ENCODE results near the gene NFAM1. TPM values are rescaled to one million over a fixed set of nuclear protein-coding genes. Genes with fewer than 3 reads are reported as not detected.

Gene NFAM1
- total and polyA plus RNA-seq, 2 experiments from 2014 or later: 0.53 to 1.0 TPM

GRCh38 chr22:42430528-42431125 lies 1.6 kb downstream of the NFAM1 start:
- H3K9me3 ChIP-seq (ENCODE audit: low read depth): no peaks in the 10 kb centered on the region
- no peak for DNase-seq (ENCODE audit: low spot score)
- no peaks in the 10 kb centered on the region for H3K36me3 ChIP-seq (replicated peaks; ENCODE audit: insufficient read depth, low read depth)
- H3K4me1 ChIP-seq (ENCODE audit: insufficient read depth): peaks cover 28% of the 10 kb centered on the region
- no peaks in the 10 kb centered on the region for H4K20me1 ChIP-seq (ENCODE audit: insufficient read depth, poor library complexity, severe bottlenecking)
- no peaks in the 10 kb centered on the region for H3K79me2 ChIP-seq
- peak overlapping the region; percentile 51 for H3K4me2 ChIP-seq
- H3K9me2 ChIP-seq (replicated peaks; ENCODE audit: insufficient read depth): no peaks in the 10 kb centered on the region
- WGBS (ENCODE audit: low lambda C conversion rate, missing lambda C conversion rate): 65% methylated on average over 9 of the region's 9 CpGs
- H2AFZ ChIP-seq: no peak overlapping the region
- TF ChIP-seq EZH2phosphoT487 (IDR thresholded peaks at IDR 0.05; ENCODE audit: low read depth, severe bottlenecking, unreplicated experiment): no peak
- TF ChIP-seq CTCF (IDR thresholded peaks at IDR 0.05; ENCODE audit: poor library complexity): no peak
- no peak for TF ChIP-seq EZH2 (IDR thresholded peaks at IDR 0.05; ENCODE audit: borderline replicate concordance)
- no peak overlapping the region for H3K4me3 ChIP-seq
- H3K27me3 ChIP-seq: no peaks in the 10 kb centered on the region
- no peak overlapping the region for H3K27ac ChIP-seq

GRCh38 chr22:42428760-42429159 lies 3.4 kb downstream of the NFAM1 start:
- H3K9me3 ChIP-seq (ENCODE audit: low read depth): no peaks in the 10 kb centered on the region
- TF ChIP-seq EZH2phosphoT487 (IDR thresholded peaks at IDR 0.05; ENCODE audit: low read depth, severe bottlenecking, unreplicated experiment) (no peak), EZH2 (IDR thresholded peaks at IDR 0.05; ENCODE audit: borderline replicate concordance) (no peak), CTCF (IDR thresholded peaks at IDR 0.05; ENCODE audit: poor library complexity) (no peak)
- H3K27me3 ChIP-seq: no peaks in the 10 kb centered on the region
- H3K79me2 ChIP-seq: no peaks in the 10 kb centered on the region
- DNase-seq (ENCODE audit: low spot score): peak; percentile 3
- H3K27ac ChIP-seq: no peak overlapping the region
- H2AFZ ChIP-seq: no peak overlapping the region
- H4K20me1 ChIP-seq (ENCODE audit: insufficient read depth, poor library complexity, severe bottlenecking): no peaks in the 10 kb centered on the region
- no peak overlapping the region for H3K4me2 ChIP-seq
- no peaks in the 10 kb centered on the region for H3K9me2 ChIP-seq (replicated peaks; ENCODE audit: insufficient read depth)
- WGBS (ENCODE audit: low lambda C conversion rate, missing lambda C conversion rate): 97% methylated on average over 3 of the region's 3 CpGs
- no peak overlapping the region for H3K4me3 ChIP-seq
- peaks cover 21% of the 10 kb centered on the region for H3K4me1 ChIP-seq (ENCODE audit: insufficient read depth)
- no peaks in the 10 kb centered on the region for H3K36me3 ChIP-seq (replicated peaks; ENCODE audit: insufficient read depth, low read depth)

- Histone ChIP-seq H2AFZ (no peak overlapping the region), H3K27me3 (no peaks in the 10 kb centered on the region), H3K9me3 (ENCODE audit: low read depth) (no peaks in the 10 kb centered on the region), H3K79me2 (no peaks in the 10 kb centered on the region), H3K4me3 (no peak overlapping the region), H3K4me1 (ENCODE audit: insufficient read depth) (peaks cover 21% of the 10 kb centered on the region), H3K9me2 (replicated peaks; ENCODE audit: insufficient read depth) (no peaks in the 10 kb centered on the region), H3K36me3 (replicated peaks; ENCODE audit: insufficient read depth, low read depth) (no peaks in the 10 kb centered on the region), H3K4me2 (no peak overlapping the region), H3K27ac (no peak overlapping the region), H4K20me1 (ENCODE audit: insufficient read depth, poor library complexity, severe bottlenecking) (no peaks in the 10 kb centered on the region)
- DNase-seq (ENCODE audit: low spot score): no peak
- TF ChIP-seq CTCF (IDR thresholded peaks at IDR 0.05; ENCODE audit: poor library complexity) (no peak), EZH2 (IDR thresholded peaks at IDR 0.05; ENCODE audit: borderline replicate concordance) (no peak), EZH2phosphoT487 (IDR thresholded peaks at IDR 0.05; ENCODE audit: low read depth, severe bottlenecking, unreplicated experiment) (no peak)
- WGBS (ENCODE audit: low lambda C conversion rate, missing lambda C conversion rate): 48% methylated on average over 13 of the region's 14 CpGs
Observed at GRCh38 chr22:42428025-42428424, 4.2 kb downstream of the NFAM1 start.
